Chondrocyte (in vitro differentiated cells): ENCODE measurements around the gene KIF5C. TPM values are rescaled to one million over a fixed set of nuclear protein-coding genes. Genes with fewer than 3 reads are reported as not detected.

Experiments
- DNase-seq: peaks from one replicate; pipeline ENCODE4 v3.0.0; 2021; ENCODE audit warnings: mixed read lengths, low spot score
- H3K27ac Mint-ChIP-seq: one replicate; pipeline ENCODE4 v1.8.0; 2021; ENCODE audit warnings: mild to moderate bottlenecking, moderate library complexity, mixed read lengths; ENCODE audit not compliant: unreplicated experiment
- H3K27me3 Mint-ChIP-seq: 2 replicates; pipeline ENCODE4 v1.8.0; 2021; ENCODE audit warnings: low read depth, mixed read lengths
- H3K36me3 Mint-ChIP-seq: 2 replicates; pipeline ENCODE4 v1.8.0; 2021; ENCODE audit warnings: low read depth, mixed read lengths
- H3K4me1 Mint-ChIP-seq: 2 replicates; pipeline ENCODE4 v1.8.0; 2021; ENCODE audit warnings: low read depth, mild to moderate bottlenecking, mixed read lengths
- H3K4me3 Mint-ChIP-seq: one replicate; pipeline ENCODE4 v1.8.0; 2021; ENCODE audit warnings: mild to moderate bottlenecking, moderate library complexity, mixed read lengths; ENCODE audit not compliant: unreplicated experiment
- H3K9me3 Mint-ChIP-seq: 2 replicates; pipeline ENCODE4 v1.8.0; 2021; ENCODE audit warnings: low read depth, mixed read lengths
- total RNA-seq: library from RNA; stranded (reverse); gene quantifications from 3 replicates; pipeline ENCODE4 v1.2.1, GENCODE V29; 2021
- TF ChIP-seq, protein P1 (sequence below): fragments of 200-600 bp; sonication (generic); IDR thresholded peaks from 2 replicates; pipeline ENCODE4 v1.5.0; 2021; ENCODE audit warnings: antibody characterized with exemption, mild to moderate bottlenecking, moderate library complexity

The KIF5C gene
- total RNA-seq, 1 donor from 2014 or later: 3.1 TPM

GRCh38 chr2:148865512-148865911 lies 9.5 kb upstream of the KIF5C start:
- Mint-ChIP-seq H3K27ac (no peak overlapping the region), H3K27me3 (peaks cover 20% of the 10 kb centered on the region), H3K9me3 (no peaks in the 10 kb centered on the region), H3K36me3 (no peaks in the 10 kb centered on the region), H3K4me1 (no peaks in the 10 kb centered on the region), H3K4me3 (no peak overlapping the region)
- DNase-seq: no peak
- TF ChIP-seq, protein P1, sequence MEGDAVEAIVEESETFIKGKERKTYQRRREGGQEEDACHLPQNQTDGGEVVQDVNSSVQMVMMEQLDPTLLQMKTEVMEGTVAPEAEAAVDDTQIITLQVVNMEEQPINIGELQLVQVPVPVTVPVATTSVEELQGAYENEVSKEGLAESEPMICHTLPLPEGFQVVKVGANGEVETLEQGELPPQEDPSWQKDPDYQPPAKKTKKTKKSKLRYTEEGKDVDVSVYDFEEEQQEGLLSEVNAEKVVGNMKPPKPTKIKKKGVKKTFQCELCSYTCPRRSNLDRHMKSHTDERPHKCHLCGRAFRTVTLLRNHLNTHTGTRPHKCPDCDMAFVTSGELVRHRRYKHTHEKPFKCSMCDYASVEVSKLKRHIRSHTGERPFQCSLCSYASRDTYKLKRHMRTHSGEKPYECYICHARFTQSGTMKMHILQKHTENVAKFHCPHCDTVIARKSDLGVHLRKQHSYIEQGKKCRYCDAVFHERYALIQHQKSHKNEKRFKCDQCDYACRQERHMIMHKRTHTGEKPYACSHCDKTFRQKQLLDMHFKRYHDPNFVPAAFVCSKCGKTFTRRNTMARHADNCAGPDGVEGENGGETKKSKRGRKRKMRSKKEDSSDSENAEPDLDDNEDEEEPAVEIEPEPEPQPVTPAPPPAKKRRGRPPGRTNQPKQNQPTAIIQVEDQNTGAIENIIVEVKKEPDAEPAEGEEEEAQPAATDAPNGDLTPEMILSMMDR: no peak

GRCh38 chr2:148866091-148866490 lies 8.9 kb upstream of the KIF5C start:
- Mint-ChIP-seq H3K36me3 (no peaks in the 10 kb centered on the region), H3K9me3 (no peaks in the 10 kb centered on the region), H3K4me1 (no peaks in the 10 kb centered on the region), H3K27ac (no peak overlapping the region), H3K27me3 (peaks cover 20% of the 10 kb centered on the region), H3K4me3 (no peak overlapping the region)
- DNase-seq: no peak
- TF ChIP-seq, protein P1: no peak

GRCh38 chr2:148867079-148867769 lies 7.8 kb upstream of the KIF5C start:
- no peaks in the 10 kb centered on the region for H3K4me1 Mint-ChIP-seq
- DNase-seq: no peak
- no peaks in the 10 kb centered on the region for H3K9me3 Mint-ChIP-seq
- H3K27ac Mint-ChIP-seq: no peak overlapping the region
- TF ChIP-seq, protein P1: no peak
- H3K36me3 Mint-ChIP-seq: no peaks in the 10 kb centered on the region
- peaks cover 17% of the 10 kb centered on the region for H3K27me3 Mint-ChIP-seq
- H3K4me3 Mint-ChIP-seq: no peak overlapping the region

DNA sequence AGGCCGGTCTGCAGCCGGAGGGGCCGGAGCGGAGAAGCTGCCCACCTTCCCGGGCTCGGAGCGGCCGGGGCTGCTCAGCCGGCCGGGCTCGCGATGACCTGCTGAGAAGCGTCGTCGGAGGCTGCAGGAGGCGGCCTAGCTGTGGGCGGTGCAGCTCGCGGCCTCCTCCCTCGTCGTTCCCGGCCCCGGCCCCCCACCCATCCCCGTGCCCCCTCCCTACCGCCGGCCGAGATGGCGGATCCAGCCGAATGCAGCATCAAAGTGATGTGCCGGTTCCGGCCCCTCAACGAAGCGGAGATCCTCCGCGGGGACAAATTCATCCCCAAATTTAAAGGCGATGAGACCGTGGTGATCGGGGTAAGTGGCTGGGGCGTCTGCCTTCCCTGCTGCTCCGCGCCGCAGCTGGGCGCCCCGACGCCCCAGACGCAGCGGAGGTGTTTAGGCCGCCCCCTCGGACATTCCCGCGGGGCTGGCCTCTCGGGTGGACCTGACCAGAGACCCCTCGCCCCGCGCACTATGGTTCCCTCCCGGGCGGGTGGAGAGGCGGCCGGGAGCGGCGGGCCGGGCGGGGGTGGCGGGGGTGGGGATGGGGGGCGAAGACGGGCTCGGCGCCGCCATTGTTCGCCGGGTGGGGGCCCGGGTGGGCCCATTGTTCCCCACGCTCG lies 492 bp downstream of the KIF5C start:
- no peak for DNase-seq
- no peak overlapping the region for H3K27ac Mint-ChIP-seq
- TF ChIP-seq, protein P1: no peak

GRCh38 chr2:148876202-148876594 lies 1.2 kb downstream of the KIF5C start:
- H3K27ac Mint-ChIP-seq: no peak overlapping the region
- TF ChIP-seq, protein P1: no peak
- peak overlapping the region; percentile 68 for H3K4me3 Mint-ChIP-seq

More for the DNA sequence above, 492 bp downstream of the KIF5C start:
- peaks cover 2% of the 10 kb centered on the region for H3K36me3 Mint-ChIP-seq
- H3K4me3 Mint-ChIP-seq: peak overlapping the region; percentile 62
- H3K4me1 Mint-ChIP-seq: peaks cover 12% of the 10 kb centered on the region
- H3K9me3 Mint-ChIP-seq: no peaks in the 10 kb centered on the region
- peaks cover 3% of the 10 kb centered on the region for H3K27me3 Mint-ChIP-seq

More at GRCh38 chr2:148876202-148876594, 1.2 kb downstream of the KIF5C start:
- DNase-seq: no peak
- peaks cover 4% of the 10 kb centered on the region for H3K36me3 Mint-ChIP-seq
- peaks cover 12% of the 10 kb centered on the region for H3K4me1 Mint-ChIP-seq
- H3K27me3 Mint-ChIP-seq: peaks cover 3% of the 10 kb centered on the region
- no peaks in the 10 kb centered on the region for H3K9me3 Mint-ChIP-seq
